CD4-positive, alpha-beta memory T cell (primary cell): ENCODE data around the gene MAGOH. TPM values are rescaled to one million over a fixed set of nuclear protein-coding genes. Genes with fewer than 3 reads are reported as not detected.
A peak's percentile ranks its signal among the peaks of the same experiment; 100 is the strongest.

Experiments used
- CTCF ChIA-PET: fragments of 350-600 bp; sonication (Branson Sonifier 250); formaldehyde crosslinking; loops from one replicate; lab custom pipeline; 2021; ENCODE audit warnings: inconsistent platforms; ENCODE audit not compliant: partially characterized antibody; lab: Charles Lee
- POLR2A ChIA-PET: fragments of 350-600 bp; sonication (Branson Sonifier 250); formaldehyde crosslinking; loops from one replicate; lab custom pipeline; 2021; ENCODE audit not compliant: partially characterized antibody; lab: Charles Lee
- DNase-seq, 5 donors: peaks; one replicate each; pipeline versions ENCODE4 v3.0.0 to v3.0.0-alpha.2; 2020 to 2022; ENCODE audit warnings: mixed read lengths in 1 of 5
- H3K27ac ChIP-seq: one replicate; pipeline ENCODE4 v1.7.0; 2013; ENCODE audit warnings: low read depth, low read length
- H3K27me3 ChIP-seq: 2 replicates; pipeline ENCODE4 v1.7.0; 2013; ENCODE audit warnings: mild to moderate bottlenecking, low read length, moderate library complexity; ENCODE audit not compliant: insufficient read depth
- H3K36me3 ChIP-seq: 2 replicates; pipeline ENCODE4 v1.7.0; 2013; ENCODE audit warnings: mild to moderate bottlenecking, low read length, moderate library complexity; ENCODE audit not compliant: insufficient read depth
- H3K4me1 ChIP-seq: 2 replicates; pipeline ENCODE4 v1.7.0; 2013; ENCODE audit warnings: mild to moderate bottlenecking, low read length, moderate library complexity; ENCODE audit not compliant: insufficient read depth
- H3K4me3 ChIP-seq, 2 donors: one replicate each; pipeline ENCODE4 v1.7.0; 2013; ENCODE audit warnings: low read length in 2 of 2, mild to moderate bottlenecking in 1 of 2
- H3K9me3 ChIP-seq, 2 donors: one replicate each; pipeline ENCODE4 v1.7.0; 2013; ENCODE audit warnings: low read length in 2 of 2, control low read depth in 1 of 2; ENCODE audit not compliant: control insufficient read depth in 1 of 2
- H3K27ac Mint-ChIP-seq, 7 donors: one replicate each; pipeline ENCODE4 v1.8.0; 2020 to 2021; ENCODE audit warnings: mixed read lengths in 7 of 7, mild to moderate bottlenecking in 6 of 7, inconsistent platforms in 3 of 7, moderate library complexity in 3 of 7
- H3K27me3 Mint-ChIP-seq, 2 donors: one replicate each; pipeline ENCODE4 v1.8.0; 2020 to 2021; ENCODE audit warnings: mixed read lengths in 2 of 2
- H3K36me3 Mint-ChIP-seq, 2 donors: one replicate each; pipeline ENCODE4 v1.8.0; 2020 to 2021; ENCODE audit warnings: mixed read lengths in 2 of 2, inconsistent platforms in 1 of 2, mild to moderate bottlenecking in 1 of 2
- H3K4me1 Mint-ChIP-seq, 4 donors: one replicate each; pipeline ENCODE4 v1.8.0; 2020 to 2021; ENCODE audit warnings: mixed read lengths in 4 of 4, mild to moderate bottlenecking in 1 of 4
- H3K4me3 Mint-ChIP-seq, 8 donors: one replicate each; pipeline ENCODE4 v1.8.0; 2020 to 2021; ENCODE audit warnings: mixed read lengths in 8 of 8, mild to moderate bottlenecking in 7 of 8, moderate library complexity in 6 of 8, inconsistent platforms in 3 of 8
- H3K9me3 Mint-ChIP-seq, 8 donors: one replicate each; pipeline ENCODE4 v1.8.0; 2020 to 2021; ENCODE audit warnings: mixed read lengths in 8 of 8, mild to moderate bottlenecking in 5 of 8, inconsistent platforms in 3 of 8, moderate library complexity in 1 of 8
- intact Hi-C: fragments of 100-400 bp; cut with micrococcal nuclease; formaldehyde crosslinking; loops from one replicate; pipeline ENCODE4 v1.15.1; 2023
- polyA plus RNA-seq, 2 donors: library from polyadenylated mRNA; unstranded; fragments of 300-500 nt; fragmentation: Illumina TruSeq; gene quantifications; one replicate each; pipeline ENCODE4 v1.2.3, GENCODE V29; 2021
- total RNA-seq, 2 experiments: library from RNA; stranded (reverse); gene quantifications; one replicate each; pipeline ENCODE4 v1.2.3, GENCODE V29; 2021

The MAGOH gene
- total and polyA plus RNA-seq, 4 experiments from 2014 or later, result 46.7 to 104 (median 60.1) TPM

DNA sequence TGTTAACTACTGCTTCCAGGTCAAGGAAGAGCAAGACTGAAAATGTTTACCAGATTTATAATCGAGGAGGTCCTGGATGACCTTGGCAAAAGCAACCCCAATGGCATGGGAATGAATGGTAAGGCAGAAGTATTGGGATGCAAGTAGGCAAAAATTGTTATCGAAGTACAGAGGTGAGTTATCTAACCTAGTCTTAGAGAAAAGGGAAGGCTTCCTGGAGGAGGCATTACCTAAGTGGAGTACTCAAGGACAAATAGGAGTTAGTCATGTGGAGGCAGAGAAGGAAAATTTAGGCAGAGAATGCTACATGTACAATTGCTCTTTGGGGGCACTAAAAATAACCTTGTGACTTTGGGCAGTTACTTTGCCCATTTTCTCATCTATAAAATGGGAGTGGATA is 3.5 kb upstream of the MAGOH start:
- Histone ChIP-seq H3K4me1 (peaks cover 20% of the 10 kb centered on the region), H3K36me3 (no peaks in the 10 kb centered on the region), H3K27ac (no peak overlapping the region), H3K4me3 (no peak overlapping the region), H3K9me3 (no peaks in the 10 kb centered on the region), H3K27me3 (no peaks in the 10 kb centered on the region)
- Mint-ChIP-seq H3K36me3 (peaks cover 0 to 13% of the 10 kb centered on the region in 2 donors), H3K27me3 (no peaks in the 10 kb centered on the region), H3K9me3 (peaks cover 0 to 3% (median 0%) of the 10 kb centered on the region in 8 donors), H3K27ac (peak overlapping the region in 2 of 7 donors; percentile 10 to 40), H3K4me1 (peaks cover 11 to 25% (median 17%) of the 10 kb centered on the region in 4 donors), H3K4me3 (no peak overlapping the region)
- ChIA-PET POLR2A (no interaction called here), CTCF (no interaction called here)
- no peak for DNase-seq
- intact Hi-C loops, result no loop called here

- H3K27ac Mint-ChIP-seq, result peak overlapping the region; percentile 97 to 99 (median 98)
- peaks cover 0 to 3% (median 0%) of the 10 kb centered on the region in 8 donors for H3K9me3 Mint-ChIP-seq
- H3K27ac ChIP-seq, result peak overlapping the region; percentile 87
- no peak for DNase-seq
- H3K4me3 Mint-ChIP-seq, result peak overlapping the region; percentile 96 to 99 (median 97)
- CTCF ChIA-PET, result no interaction called here
- H3K36me3 Mint-ChIP-seq, result peaks cover 23 to 42% of the 10 kb centered on the region in 2 donors
- no peaks in the 10 kb centered on the region for H3K9me3 ChIP-seq
- H3K4me1 ChIP-seq, result peaks cover 31% of the 10 kb centered on the region
- POLR2A ChIA-PET, result interaction anchor here (0.5 to 4.8 kb wide), 4 partner anchors 16 to 1202 kb away, joined by 5 to 38 read pairs (median 8); partner anchors contain the start of genes CZIB, IFT25 and LRRC42
- peaks cover 29% of the 10 kb centered on the region for H3K36me3 ChIP-seq
- peak overlapping the region; percentile 87 to 96 for H3K4me3 ChIP-seq
- no peaks in the 10 kb centered on the region for H3K27me3 ChIP-seq
- H3K27me3 Mint-ChIP-seq, result no peaks in the 10 kb centered on the region
- H3K4me1 Mint-ChIP-seq, result peaks cover 21 to 36% (median 29%) of the 10 kb centered on the region in 4 donors
- intact Hi-C loops, result loop anchor here (1.0 to 10.0 kb wide), 6 partner anchors 17 to 1360 kb away; partner anchors contain the start of genes CPT2, CZIB, NDC1 and NRDC
These were observed 680 bp downstream of the MAGOH start for GRCh38 chr1:53237638-53238037.

DNA sequence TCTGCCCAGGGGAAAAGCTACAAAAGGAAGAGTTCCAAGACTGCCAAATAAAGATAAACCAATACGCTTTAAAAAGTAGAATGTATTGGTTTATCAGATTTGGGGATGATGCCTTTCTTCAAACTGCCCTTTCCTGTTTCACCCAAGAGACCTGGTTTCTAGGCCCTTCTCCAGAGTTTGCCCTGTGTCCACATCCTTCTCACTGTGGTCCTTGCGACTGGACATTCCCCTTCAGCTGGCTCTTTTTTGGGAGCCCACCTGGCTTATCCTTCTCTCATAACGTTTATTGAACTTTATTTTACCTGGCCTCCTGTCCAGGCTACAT is 17.4 kb downstream of the MAGOH start:
- peaks cover 16 to 28% (median 22%) of the 10 kb centered on the region in 4 donors for H3K4me1 Mint-ChIP-seq
- peak overlapping the region; percentile 91 to 99 (median 98) for H3K27ac Mint-ChIP-seq
- peaks cover 0 to 34% of the 10 kb centered on the region in 2 donors for H3K36me3 Mint-ChIP-seq
- CTCF ChIA-PET, result interaction anchor here (1.4 kb wide), 1 partner anchor 26 kb away, joined by 3 read pairs; no protein-coding TSS in a partner anchor
- no peak for DNase-seq
- Histone ChIP-seq H3K4me3 (peak overlapping the region; percentile 49 to 81), H3K4me1 (peaks cover 17% of the 10 kb centered on the region), H3K27me3 (no peaks in the 10 kb centered on the region), H3K9me3 (no peaks in the 10 kb centered on the region), H3K27ac (peak overlapping the region; percentile 95), H3K36me3 (peaks cover 19% of the 10 kb centered on the region)
- H3K9me3 Mint-ChIP-seq, result peaks cover 0 to 1% (median 0%) of the 10 kb centered on the region in 8 donors
- H3K4me3 Mint-ChIP-seq, result peak overlapping the region; percentile 88 to 95 (median 94)
- intact Hi-C loops, result loop anchor here (1.0 kb wide), 2 partner anchors 17 to 25 kb away; partner anchors contain the start of genes CPT2 and MAGOH
- no peaks in the 10 kb centered on the region for H3K27me3 Mint-ChIP-seq
- POLR2A ChIA-PET, result interaction anchor here (0.8 to 5.6 kb wide), 4 partner anchors 9 to 75 kb away, joined by 4 to 46 read pairs (median 21); partner anchors contain the start of genes CPT2 and MAGOH

DNA sequence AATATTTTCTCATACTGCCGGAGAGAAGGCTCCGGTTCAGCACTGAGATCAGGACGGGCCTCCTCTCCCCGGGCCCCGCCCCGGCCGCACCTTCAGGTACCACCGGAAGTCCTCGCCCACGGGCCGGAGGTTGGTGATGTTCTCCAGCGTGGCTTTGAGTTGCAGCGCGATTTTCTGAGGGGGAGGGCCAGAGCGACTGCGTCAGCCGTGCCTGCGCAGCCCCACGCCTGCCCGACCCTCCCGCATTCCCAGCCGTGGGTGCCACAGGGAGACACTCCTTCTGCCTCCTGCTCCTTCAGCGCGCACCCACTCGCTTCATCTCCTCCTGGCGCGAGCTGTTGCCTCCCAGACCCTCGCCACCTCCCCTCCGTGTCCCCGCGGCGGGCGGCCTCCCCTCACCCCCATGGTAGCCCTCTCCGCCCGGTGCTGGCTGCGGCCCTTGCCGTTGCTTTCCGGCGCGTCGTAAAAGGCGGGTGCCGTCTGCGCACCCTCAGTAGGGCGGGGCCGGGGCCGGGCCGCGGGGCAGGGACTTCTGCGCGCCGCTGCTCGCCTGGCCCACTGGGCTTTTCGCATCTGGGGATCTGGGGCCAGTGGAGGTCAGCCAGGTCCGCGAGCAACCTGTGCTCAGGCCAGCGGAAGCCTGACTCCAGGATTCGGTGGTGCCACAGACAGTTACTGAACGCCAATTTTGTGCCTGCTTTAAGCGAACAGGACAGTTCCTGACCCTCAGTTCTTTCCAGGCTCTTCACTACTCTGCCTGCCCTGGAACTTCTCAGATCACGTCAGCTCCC is 18.0 kb downstream of the MAGOH start, which contains the start of gene CZIB:
CZIB (minus strand) TSS at position 464 of the 791 bp plus-strand sequence; CDS start at position 405, 59 bp downstream.
- peak; percentile 90 to 95 (median 91) for DNase-seq
- peak within 1 kb of the TSS; percentile 91 to 99 (median 98) for H3K27ac Mint-ChIP-seq
- Histone ChIP-seq H3K27me3 (no peaks in the 10 kb centered on the region), H3K9me3 (no peaks in the 10 kb centered on the region), H3K4me1 (peaks cover 17% of the 10 kb centered on the region), H3K4me3 (peak within 1 kb of the TSS; percentile 49 to 81), H3K36me3 (peaks cover 25% of the 10 kb centered on the region), H3K27ac (peak within 1 kb of the TSS; percentile 95)
- ChIA-PET CTCF (interaction anchor here (1.4 kb wide), 1 partner anchor 25 kb away, joined by 3 read pairs; no protein-coding TSS in a partner anchor), POLR2A (interaction anchor here (0.8 to 5.6 kb wide), 4 partner anchors 10 to 75 kb away, joined by 4 to 46 read pairs (median 21); partner anchors contain the start of genes CPT2 and MAGOH)
- intact Hi-C loops, result loop anchor here (1.0 kb wide), 2 partner anchors 18 to 24 kb away; partner anchors contain the start of genes CPT2 and MAGOH
- peak within 1 kb of the TSS; percentile 88 to 95 (median 94) for H3K4me3 Mint-ChIP-seq
- H3K27me3 Mint-ChIP-seq, result no peaks in the 10 kb centered on the region
- H3K4me1 Mint-ChIP-seq, result peaks cover 16 to 28% (median 22%) of the 10 kb centered on the region in 4 donors
- peaks cover 0 to 1% (median 0%) of the 10 kb centered on the region in 8 donors for H3K9me3 Mint-ChIP-seq
- H3K36me3 Mint-ChIP-seq, result peaks cover 0 to 39% of the 10 kb centered on the region in 2 donors

DNA sequence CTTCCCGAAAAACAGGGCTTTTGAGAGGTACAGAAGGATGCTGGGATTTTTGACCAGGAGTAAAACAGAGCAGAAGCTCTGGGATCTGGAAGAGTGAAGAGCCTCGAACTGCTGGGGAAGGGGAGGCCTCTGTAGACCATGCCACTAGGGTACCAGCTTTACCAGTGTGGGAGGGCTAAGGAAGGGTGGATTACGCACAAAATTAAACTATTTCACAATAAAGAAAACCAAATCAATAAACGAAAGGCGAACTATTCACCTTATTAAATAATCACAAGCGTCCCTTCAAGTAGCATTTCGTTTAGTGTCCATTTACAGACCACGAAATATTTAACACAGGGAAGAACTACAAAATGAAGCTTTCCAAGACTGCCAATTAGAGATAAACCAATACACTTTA is 18.6 kb downstream of the MAGOH start:
- Mint-ChIP-seq H3K4me1 (peaks cover 16 to 28% (median 22%) of the 10 kb centered on the region in 4 donors), H3K36me3 (peaks cover 0 to 44% of the 10 kb centered on the region in 2 donors), H3K27ac (peak overlapping the region; percentile 91 to 99 (median 98)), H3K4me3 (peak overlapping the region; percentile 88 to 95 (median 94)), H3K9me3 (peaks cover 0 to 1% (median 0%) of the 10 kb centered on the region in 8 donors), H3K27me3 (no peaks in the 10 kb centered on the region)
- Histone ChIP-seq H3K27ac (peak overlapping the region; percentile 95), H3K36me3 (peaks cover 27% of the 10 kb centered on the region), H3K27me3 (no peaks in the 10 kb centered on the region), H3K9me3 (no peaks in the 10 kb centered on the region), H3K4me3 (peak overlapping the region; percentile 49 to 81), H3K4me1 (peaks cover 17% of the 10 kb centered on the region)
- no peak for DNase-seq
- intact Hi-C loops, result loop anchor here (1.0 kb wide), 2 partner anchors 19 to 23 kb away; partner anchors contain the start of genes CPT2 and MAGOH
- POLR2A ChIA-PET, result interaction anchor here (1.0 to 5.6 kb wide), 5 partner anchors 9 to 23 kb away, joined by 3 to 46 read pairs (median 4); partner anchors contain the start of genes CPT2 and MAGOH
- CTCF ChIA-PET, result interaction anchor here (1.2 to 1.4 kb wide), 2 partner anchors 24 to 40 kb away, joined by 3 read pairs; no protein-coding TSS in a partner anchor

DNA sequence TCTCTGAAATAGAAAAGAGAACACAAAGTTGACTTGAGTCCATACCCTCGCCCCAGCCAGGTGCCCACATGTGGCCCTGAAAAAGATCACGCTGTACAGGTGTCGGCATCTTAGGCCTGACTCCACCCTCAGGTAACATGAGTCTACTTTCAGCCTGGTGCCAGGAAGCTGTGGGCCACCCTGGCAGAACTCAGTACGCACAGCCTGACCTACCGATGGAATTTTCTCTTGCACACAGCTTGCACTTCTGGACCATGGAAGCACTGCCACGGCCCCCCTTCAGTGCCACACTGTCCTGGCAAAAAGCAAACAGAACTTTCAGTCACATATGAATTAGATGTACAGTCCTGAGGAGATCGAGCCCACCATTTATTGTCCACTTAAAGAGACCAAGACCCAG is 20.1 kb downstream of the MAGOH start:
- Mint-ChIP-seq H3K4me3 (peak overlapping the region in 3 of 8 donors; percentile 25 to 54 (median 27)), H3K27me3 (no peaks in the 10 kb centered on the region), H3K36me3 (peaks cover 0 to 53% of the 10 kb centered on the region in 2 donors), H3K4me1 (peaks cover 16 to 28% (median 22%) of the 10 kb centered on the region in 4 donors), H3K9me3 (peaks cover 0 to 1% (median 0%) of the 10 kb centered on the region in 8 donors), H3K27ac (peak overlapping the region in 3 of 7 donors; percentile 22 to 91 (median 57))
- intact Hi-C loops, result no loop called here
- no peaks in the 10 kb centered on the region for H3K27me3 ChIP-seq
- no peak overlapping the region for H3K27ac ChIP-seq
- peaks cover 17% of the 10 kb centered on the region for H3K4me1 ChIP-seq
- H3K36me3 ChIP-seq, result peaks cover 37% of the 10 kb centered on the region
- no peak for DNase-seq
- no peaks in the 10 kb centered on the region for H3K9me3 ChIP-seq
- ChIA-PET CTCF (no interaction called here), POLR2A (interaction anchor here (1.0 to 5.6 kb wide), 2 partner anchors 14 to 21 kb away, joined by 4 to 46 read pairs; partner anchors contain the start of gene CPT2)
- no peak overlapping the region for H3K4me3 ChIP-seq
